ENCODE measurements around the gene SYVN1. TPM values are rescaled to one million over a fixed set of nuclear protein-coding genes. Genes with fewer than 3 reads are reported as not detected.
A peak's percentile ranks its signal among the peaks of the same experiment; 100 is the strongest.

The SYVN1 gene
- total RNA-seq, 1 donor from 2014 or later = 84.4 TPM

DNA sequence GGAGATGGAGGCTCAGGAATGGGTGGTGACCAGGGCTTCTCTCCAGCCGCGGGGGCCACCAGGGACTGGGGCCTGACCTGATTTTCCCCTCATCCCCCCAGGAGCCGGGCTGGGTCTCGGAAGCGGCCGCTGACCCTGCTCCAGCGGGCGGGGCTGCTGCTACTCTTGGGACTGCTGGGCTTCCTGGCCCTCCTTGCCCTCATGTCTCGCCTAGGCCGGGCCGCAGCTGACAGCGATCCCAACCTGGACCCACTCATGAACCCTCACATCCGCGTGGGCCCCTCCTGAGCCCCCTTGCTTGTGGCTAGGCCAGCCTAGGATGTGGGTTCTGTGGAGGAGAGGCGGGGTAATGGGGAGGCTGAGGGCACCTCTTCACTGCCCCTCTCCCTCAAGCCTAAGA, 46.5 kb downstream of the SYVN1 start:
- DNase-seq (ENCODE audit: low spot score) = no peak

DNA sequence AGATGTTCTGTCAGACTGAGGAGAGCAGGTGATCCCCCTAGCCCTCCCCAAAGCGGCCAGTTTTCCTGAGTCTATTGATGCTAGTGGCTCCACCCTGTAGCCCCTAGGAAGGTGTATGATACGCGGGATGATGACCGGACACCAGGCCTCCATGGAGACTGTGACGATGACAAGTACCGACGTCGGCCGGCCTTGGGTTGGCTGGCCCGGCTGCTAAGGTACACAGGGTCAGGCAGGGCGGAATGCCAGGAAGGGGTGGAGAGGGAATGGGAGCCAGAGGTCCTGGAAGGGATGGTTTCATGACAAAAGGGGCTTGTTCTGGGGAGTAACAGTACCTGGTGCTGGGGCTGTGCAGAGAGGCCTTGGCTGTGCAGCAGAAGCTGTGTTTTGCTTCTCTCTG, 47.1 kb downstream of the SYVN1 start:
- DNase-seq (ENCODE audit: low spot score) = no peak

DNA sequence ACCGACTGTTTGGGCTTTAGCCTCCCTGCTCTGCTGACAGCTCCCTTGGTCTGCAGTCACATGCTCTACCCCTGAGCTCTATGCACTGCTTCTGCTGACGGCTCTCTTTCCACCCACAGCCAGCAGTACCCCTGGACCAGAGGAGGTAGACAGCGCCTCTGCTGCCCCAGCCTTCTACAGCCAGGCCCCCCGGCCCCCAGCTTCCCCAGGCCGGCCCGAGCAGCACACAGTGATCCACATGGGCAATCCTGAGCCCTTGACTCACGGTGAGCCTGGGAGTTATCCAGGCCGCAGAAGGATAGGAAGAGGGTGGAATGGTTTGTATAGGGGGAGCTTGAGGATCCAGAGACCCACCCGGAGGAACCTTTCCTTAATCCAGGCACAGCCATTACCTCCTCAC, 47.5 kb downstream of the SYVN1 start:
- no peak for DNase-seq (ENCODE audit: low spot score)

DNA sequence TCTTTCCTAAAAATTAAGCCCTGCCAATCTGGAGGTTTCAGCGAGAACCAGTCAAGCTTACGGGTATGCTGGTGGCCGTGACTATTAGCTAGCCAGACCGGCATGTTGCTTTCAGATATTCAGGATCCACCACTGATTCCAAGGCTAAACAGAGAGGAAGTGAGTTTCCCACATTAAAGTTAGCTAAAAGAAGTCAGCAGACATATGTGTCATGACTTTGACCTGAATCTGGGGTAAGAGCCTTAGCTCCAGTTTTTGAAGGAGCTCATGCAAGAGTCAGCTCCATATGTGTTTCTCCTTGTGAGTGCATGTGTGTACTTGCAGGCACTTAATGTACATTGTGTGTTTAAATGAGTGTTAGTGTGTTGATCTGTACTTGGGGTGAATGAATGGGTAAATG, 48.9 kb downstream of the SYVN1 start:
- no peak for DNase-seq (ENCODE audit: low spot score)

- no peak for DNase-seq (ENCODE audit: low spot score)
Measured at GRCh38 chr11:65084598-65085375, 49.5 kb downstream of the SYVN1 start.

DNA sequence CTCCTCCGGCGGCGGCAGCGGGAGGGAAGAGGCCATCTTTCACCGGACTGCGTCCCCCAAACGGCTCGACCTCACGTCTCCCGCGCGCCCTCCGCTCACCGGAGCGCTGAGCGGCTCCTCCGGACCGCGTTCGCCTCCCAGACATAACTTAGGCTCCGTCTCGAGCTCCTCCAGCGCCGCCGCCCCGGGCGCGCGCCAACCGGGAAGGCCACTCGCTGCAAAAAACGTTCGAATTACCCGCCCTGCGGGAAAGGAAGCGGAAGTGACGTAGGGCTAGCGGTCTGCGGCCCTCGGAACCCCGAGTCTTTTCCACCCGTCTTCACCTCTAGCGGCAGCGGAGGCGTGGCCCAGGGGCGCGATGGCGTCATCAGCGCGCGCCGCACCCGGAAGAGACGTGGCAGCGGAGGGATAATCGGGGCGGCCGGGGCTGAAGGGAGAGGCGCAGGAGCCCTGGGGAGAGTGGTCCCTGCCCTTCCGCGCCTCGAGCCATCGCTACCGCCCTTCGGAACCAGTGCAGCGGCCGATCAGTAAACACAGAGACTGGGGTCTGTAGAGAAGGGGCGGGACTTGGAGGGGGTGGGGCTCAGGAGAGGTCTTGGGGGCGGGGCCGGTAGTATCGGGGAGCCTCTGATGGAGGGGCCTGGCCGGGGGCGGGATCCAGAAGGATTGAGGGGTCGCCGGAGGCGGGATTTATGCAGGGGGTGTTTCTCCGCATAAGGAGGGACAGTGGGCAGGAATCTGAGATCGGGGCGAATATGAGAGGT, 50.3 kb downstream of the SYVN1 start, which contains the start of the genes CDCA5 and ZFPL1:
TSS of gene CDCA5 (minus strand) at position 207 of the 764 bp plus-strand sequence. CDS start at position 145, 62 bp downstream.
TSS of gene ZFPL1 (plus strand) at position 389 of the 764 bp plus-strand sequence. CDS start 477 bp downstream, outside the sequence.
- DNase-seq (ENCODE audit: low spot score) = peak; percentile 97

- no peak for DNase-seq (ENCODE audit: low spot score)
Measured at GRCh38 chr11:65083134-65083833, 51.0 kb downstream of the SYVN1 start.

DNA sequence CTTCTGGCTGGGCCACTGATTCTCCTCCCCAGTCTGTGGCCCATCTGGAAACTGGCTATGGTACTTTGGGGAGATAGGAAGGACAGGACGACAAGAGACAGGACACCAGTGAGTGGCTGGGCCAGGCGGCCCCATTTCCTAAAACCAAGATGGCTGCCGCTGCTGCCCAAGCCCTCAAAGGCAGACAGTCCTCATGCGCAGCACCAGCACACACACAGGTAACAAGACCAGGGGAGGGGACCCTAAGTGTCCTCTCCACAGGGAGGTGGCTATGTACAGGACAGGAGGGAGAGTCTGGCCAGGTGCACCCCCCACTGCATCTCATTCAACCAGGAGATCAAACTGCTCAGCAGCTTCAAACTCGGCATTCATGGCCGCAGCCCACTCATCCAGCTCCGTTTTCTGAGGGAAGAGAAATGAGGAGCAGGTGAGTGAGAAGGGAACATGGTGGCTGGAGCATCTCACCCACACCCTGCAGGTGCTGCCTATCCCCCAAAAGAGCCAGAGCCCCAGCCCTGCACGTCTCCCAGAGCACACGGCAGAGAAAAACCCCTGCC, 55.5 kb downstream of the SYVN1 start:
- no peak for DNase-seq (ENCODE audit: low spot score)

GRCh38 chr11:65078151-65078550, 56.2 kb downstream of the SYVN1 start:
- peak; percentile 52 for DNase-seq (ENCODE audit: low spot score)

DNA sequence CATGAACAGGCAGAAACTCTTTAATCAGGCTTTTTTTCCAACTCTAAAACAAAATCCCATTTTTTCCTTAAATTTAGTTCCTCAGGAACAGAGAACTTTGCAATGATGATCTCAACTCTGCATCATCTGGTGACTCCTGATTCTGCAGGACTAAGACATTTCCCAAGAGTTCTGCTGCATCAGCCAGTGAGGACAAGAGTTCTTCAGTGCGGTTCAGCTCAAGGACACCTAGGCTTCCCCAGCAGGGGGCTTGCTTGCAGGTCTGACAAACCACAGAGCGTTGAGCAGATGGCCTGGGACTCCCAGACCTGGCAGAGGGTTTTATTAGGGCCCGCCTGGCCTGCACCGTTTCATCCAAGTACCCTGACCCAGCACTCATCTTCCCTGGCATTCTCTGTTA, 56.9 kb downstream of the SYVN1 start:
- no peak for DNase-seq (ENCODE audit: low spot score)

Other genes with a start within 250 kb of the SYVN1 start
- 39.3 TPM for gene ATG2A, start 217.3 kb downstream of the SYVN1 start, total RNA-seq
- 44.1 TPM for gene PPP2R5B, start 209.8 kb downstream of the SYVN1 start, total RNA-seq
- gene GPHA2, start 198.6 kb downstream of the SYVN1 start, total RNA-seq = 1.3 TPM
- not detected for gene MAJIN, start 162.4 kb downstream of the SYVN1 start, total RNA-seq
- gene BATF2, start 137.5 kb downstream of the SYVN1 start, total RNA-seq = 5.5 TPM
- gene ARL2, start 120.4 kb downstream of the SYVN1 start, total RNA-seq = 103 TPM
- gene SNX15, start 107.1 kb downstream of the SYVN1 start, total RNA-seq = 39.4 TPM
- gene SAC3D1, start 93.3 kb downstream of the SYVN1 start, total RNA-seq = 9.9 TPM
- 10.4 TPM for gene NAALADL1, start 76.0 kb downstream of the SYVN1 start, total RNA-seq
- gene CDCA5, start 50.5 kb downstream of the SYVN1 start, total RNA-seq = 2.1 TPM
- 44.4 TPM for gene ZFPL1, start 50.3 kb downstream of the SYVN1 start, total RNA-seq
- gene VPS51, start 38.3 kb downstream of the SYVN1 start, total RNA-seq = 116 TPM
- gene TM7SF2, start 22.6 kb downstream of the SYVN1 start, total RNA-seq = 184 TPM
- 15.1 TPM for gene ZNHIT2, start 16.8 kb downstream of the SYVN1 start, total RNA-seq
- gene FAU, start 12.4 kb downstream of the SYVN1 start, total RNA-seq = 835 TPM
- gene MRPL49, start 12.2 kb downstream of the SYVN1 start, total RNA-seq = 46.5 TPM
- not detected for gene SPDYC, start 35.7 kb upstream of the SYVN1 start, total RNA-seq
- 287 TPM for gene CAPN1, start 47.4 kb upstream of the SYVN1 start, total RNA-seq
- gene POLA2, start 127.4 kb upstream of the SYVN1 start, total RNA-seq = 8.7 TPM
- gene CDC42EP2, start 180.3 kb upstream of the SYVN1 start, total RNA-seq = 21.5 TPM
- 62.6 TPM for gene DPF2, start 199.3 kb upstream of the SYVN1 start, total RNA-seq
- gene TIGD3, start 220.2 kb upstream of the SYVN1 start, total RNA-seq = 0.29 TPM
- gene SLC25A45, start 248.1 kb upstream of the SYVN1 start, total RNA-seq = 7.1 TPM

All from mucosa of gallbladder (tissue), 1 donor.